Osteoblast (primary cell): Measurements from ENCODE around the gene WBP1. TPM values are rescaled to one million over a fixed set of nuclear protein-coding genes. Genes with fewer than 3 reads are reported as not detected.

Source experiments
- DNase-seq: peaks from one replicate; pipeline ENCODE4 v3.0.0; 2011; ENCODE audit warnings: low spot score, mixed read lengths; ENCODE audit not compliant: insufficient read length; ENCODE audit errors: missing footprints
- H2AFZ ChIP-seq: 2 replicates; pipeline ENCODE4 v1.6.0; 2011; ENCODE audit warnings: mild to moderate bottlenecking, low read length
- H3K27ac ChIP-seq: 2 replicates; pipeline ENCODE4 v1.5.1; 2011; ENCODE audit warnings: mild to moderate bottlenecking, low read depth, low read length, moderate library complexity
- H3K27me3 ChIP-seq: 2 replicates; pipeline ENCODE4 v1.6.0; 2012; ENCODE audit warnings: mild to moderate bottlenecking, control low read depth, inconsistent platforms, low read length, moderate library complexity; ENCODE audit not compliant: insufficient read depth
- H3K36me3 ChIP-seq: 2 replicates; pipeline ENCODE4 v1.5.1; 2011; ENCODE audit warnings: mild to moderate bottlenecking, low read length, control low read depth, moderate library complexity; ENCODE audit not compliant: insufficient read depth
- H3K4me1 ChIP-seq: 2 replicates; pipeline ENCODE4 v1.5.1; 2011; ENCODE audit warnings: mild to moderate bottlenecking, low read length, control low read depth, moderate library complexity; ENCODE audit not compliant: insufficient read depth
- H3K4me2 ChIP-seq: 2 replicates; pipeline ENCODE4 v1.6.0; 2011; ENCODE audit warnings: mild to moderate bottlenecking, low read length; ENCODE audit not compliant: insufficient read depth
- H3K4me3 ChIP-seq: fragments of 200-600 bp; sonication (generic); 3 replicates; pipeline ENCODE4 v1.5.1; 2012; ENCODE audit warnings: mild to moderate bottlenecking, low read length, inconsistent platforms; ENCODE audit not compliant: insufficient read depth
- H3K79me2 ChIP-seq: 2 replicates; pipeline ENCODE4 v1.6.0; 2012; ENCODE audit warnings: mild to moderate bottlenecking, low read length, control low read depth, inconsistent platforms; ENCODE audit not compliant: insufficient read depth
- H3K9me3 ChIP-seq: 2 replicates; pipeline ENCODE4 v1.5.1; 2011; ENCODE audit warnings: low read depth, low read length, control low read depth
- H4K20me1 ChIP-seq: 2 replicates; pipeline ENCODE4 v1.6.0; 2012; ENCODE audit warnings: mild to moderate bottlenecking, low read length, control low read depth; ENCODE audit not compliant: insufficient read depth
- CTCF ChIP-seq: IDR thresholded peaks from 2 replicates; pipeline ENCODE4 v1.5.1; 2011; ENCODE audit warnings: mild to moderate bottlenecking, low read depth, low read length, moderate library complexity; ENCODE audit errors: extremely low read depth
- total RNA-seq: library from RNA; depleted of rRNA; stranded (reverse); fragments of >200 nt; gene quantifications from 2 replicates; pipeline ENCODE4 v1.2.3, GENCODE V29; 2012

The WBP1 gene
- total RNA-seq, 1 donor = 35.5 TPM

DNA sequence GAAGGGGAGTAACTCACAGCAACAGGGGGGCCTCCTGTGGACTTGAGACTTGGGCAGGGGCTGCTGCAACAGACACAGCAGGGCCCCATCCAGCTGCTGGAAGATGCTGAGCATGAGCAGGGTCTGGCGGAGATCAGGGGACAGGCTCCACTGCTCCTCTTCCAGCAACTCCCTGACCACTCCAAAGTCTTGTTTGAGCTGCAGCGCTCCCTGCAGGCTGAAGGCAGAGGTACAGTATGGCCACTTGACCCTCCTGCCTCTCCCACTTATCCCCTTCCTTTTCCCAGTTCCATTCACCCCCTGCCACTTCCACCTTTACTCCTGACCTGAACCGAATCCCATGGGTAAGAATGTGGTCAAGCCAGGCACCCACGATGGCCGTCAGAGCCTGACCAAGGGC is 16.7 kb downstream of the WBP1 start:
- peaks cover 24% of the 10 kb centered on the region for H3K36me3 ChIP-seq
- no peaks in the 10 kb centered on the region for H4K20me1 ChIP-seq
- H3K4me2 ChIP-seq = no peak overlapping the region
- DNase-seq = peak; percentile 65
- H2AFZ ChIP-seq = no peak overlapping the region
- H3K79me2 ChIP-seq = peaks cover 7% of the 10 kb centered on the region
- peaks cover 14% of the 10 kb centered on the region for H3K4me1 ChIP-seq
- no peak overlapping the region for H3K4me3 ChIP-seq
- no peaks in the 10 kb centered on the region for H3K9me3 ChIP-seq
- TF ChIP-seq CTCF = peak; percentile 41
- H3K27ac ChIP-seq = no peak overlapping the region
- no peaks in the 10 kb centered on the region for H3K27me3 ChIP-seq

DNA sequence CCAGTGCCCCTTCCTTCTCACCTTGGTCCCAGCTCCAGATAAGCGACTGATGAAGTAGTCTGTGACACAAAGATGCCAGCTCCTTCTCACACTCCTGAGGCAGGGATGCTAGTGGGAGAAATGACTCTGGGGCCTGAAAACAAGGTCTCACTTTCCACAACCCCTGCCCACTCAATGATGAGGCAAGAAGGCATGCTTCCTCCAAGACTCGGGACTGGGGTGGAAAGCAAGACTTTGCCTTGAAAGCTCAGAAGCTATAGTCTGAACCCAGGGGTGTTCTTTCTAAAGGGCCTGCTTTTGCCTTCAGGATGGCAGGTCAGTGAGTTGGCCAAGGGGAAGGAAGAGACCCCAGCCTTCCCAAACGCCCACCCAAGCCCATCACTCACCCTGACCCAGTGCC is 23.2 kb downstream of the WBP1 start:
- H3K4me3 ChIP-seq = peak overlapping the region; percentile 95
- H3K4me2 ChIP-seq = peak overlapping the region; percentile 94
- H3K9me3 ChIP-seq = no peaks in the 10 kb centered on the region
- peak; percentile 56 for DNase-seq
- no peak for TF ChIP-seq CTCF
- H3K4me1 ChIP-seq = peaks cover 18% of the 10 kb centered on the region
- peak overlapping the region; percentile 77 for H3K27ac ChIP-seq
- H3K27me3 ChIP-seq = no peaks in the 10 kb centered on the region
- peak overlapping the region; percentile 99 for H2AFZ ChIP-seq
- H4K20me1 ChIP-seq = no peaks in the 10 kb centered on the region
- H3K79me2 ChIP-seq = peaks cover 62% of the 10 kb centered on the region
- peaks cover 33% of the 10 kb centered on the region for H3K36me3 ChIP-seq

GRCh38 chr2:74481961-74482800 is 23.9 kb downstream of the WBP1 start:
- Histone ChIP-seq H2AFZ (peak overlapping the region; percentile 99), H3K4me2 (peak overlapping the region; percentile 94), H3K27me3 (no peaks in the 10 kb centered on the region), H3K9me3 (no peaks in the 10 kb centered on the region), H3K79me2 (peaks cover 65% of the 10 kb centered on the region), H3K36me3 (peaks cover 33% of the 10 kb centered on the region), H3K4me1 (peaks cover 18% of the 10 kb centered on the region), H3K4me3 (peak overlapping the region; percentile 95), H3K27ac (peak overlapping the region; percentile 77), H4K20me1 (no peaks in the 10 kb centered on the region)
- peak; percentile 88 for DNase-seq
- no peak for TF ChIP-seq CTCF
